CD4-positive, alpha-beta T cell treated with Interleukin-6 for 4 hours (primary cell): ENCODE results near the gene PTH1R.
A peak's percentile ranks its signal among the peaks of the same experiment; 100 is the strongest.

ENCODE experiments used
- DNase-seq: peaks from one replicate; pipeline ENCODE4 v3.0.0-alpha.2; 2020; ENCODE audit warnings: mixed read lengths

PTH1R gene

GRCh38 chr3:46948830-46949671 is 71.5 kb downstream of the PTH1R start:
- DNase-seq: peak; percentile 19

- DNase-seq: no peak
Measured at GRCh38 chr3:46950177-46950576, 72.7 kb downstream of the PTH1R start.

GRCh38 chr3:46950650-46951241 is 73.2 kb downstream of the PTH1R start:
- no peak for DNase-seq

GRCh38 chr3:46952813-46953212 is 75.3 kb downstream of the PTH1R start:
- DNase-seq: no peak
